K562 (cell line): ENCODE data around the gene AP3M1. TPM values are rescaled to one million over a fixed set of nuclear protein-coding genes. Genes with fewer than 3 reads are reported as not detected.

Experiments used
- ATAC-seq: fragments of 200-7000 bp; cut with Tn5 transposase; 3 replicates; pipeline ENCODE4 v1.9.1; 2020; ENCODE audit warnings: moderate library complexity
- BruUV-seq: library from RNA; stranded (reverse); fragments of 400-500 nt; replicated peaks from 2 replicates; lab custom pipeline; 2021; lab: Mats Ljungman, UMichigan
- CTCF ChIA-PET: fragments of 300-600 bp; formaldehyde crosslinking; extraction: SDS; loops from one replicate; lab custom pipeline; 2021; ENCODE audit warnings: low intra/inter-chr PET ratio; lab: Yijun Ruan, JAX
- POLR2A ChIA-PET: fragments of 300-600, 350-650 bp; sonication (Branson Sonifier 250); formaldehyde crosslinking; extraction: SDS; loops from one replicate; lab custom pipeline; 2021; ENCODE audit warnings: antibody characterized with exemption, inconsistent platforms; lab: Yijun Ruan, JAX
- DNase-seq, 4 experiments: peaks; one replicate each; pipeline versions ENCODE4 v3.0.0 to v3.0.0-alpha.2; 2011 to 2018; ENCODE audit warnings: low spot score in 3 of 4, mixed read lengths in 3 of 4; ENCODE audit errors: extremely low read depth in 1 of 4
- FAIRE-seq: peaks from 2 replicates; lab custom pipeline; 2011; peaks lifted over from hg19 to GRCh38; lab: Jason Lieb, UNC
- H2AFZ ChIP-seq: 2 replicates; pipeline ENCODE4 v1.6.0; 2011; ENCODE audit warnings: low read depth, low read length, control low read depth, inconsistent platforms
- H3K27ac ChIP-seq: fragments of 200-600 bp; 3 replicates; pipeline ENCODE4 v1.8.0; 2011; ENCODE audit warnings: low read depth, mild to moderate bottlenecking, control low read depth, inconsistent platforms, low read length, moderate library complexity, mixed read lengths; ENCODE audit errors: extremely low read depth
- H3K27me3 ChIP-seq, 2 experiments: fragments of 300-600 bp in 1 of 2; 2 replicates in 1 of 2; 3 replicates in 1 of 2; pipeline versions ENCODE4 v1.6.0 to v1.8.0; 2011; ENCODE audit warnings: inconsistent platforms in 2 of 2, low read length in 2 of 2, mild to moderate bottlenecking in 1 of 2, mixed read lengths in 1 of 2, moderate library complexity in 1 of 2; ENCODE audit not compliant: control insufficient read depth in 2 of 2, insufficient read depth in 2 of 2
- H3K36me3 ChIP-seq: fragments of 300-600 bp; 3 replicates; pipeline ENCODE4 v1.8.0; 2011; ENCODE audit warnings: mild to moderate bottlenecking, low read length, inconsistent platforms; ENCODE audit not compliant: control insufficient read depth, insufficient read depth
- H3K4me1 ChIP-seq, 2 experiments: fragments of 200-600 bp in 1 of 2; replicated peaks in 1 of 2; 2 replicates in 1 of 2; 3 replicates in 1 of 2; pipeline versions ENCODE4 v1.5.1 to v1.8.0; 2011; ENCODE audit warnings: inconsistent platforms in 2 of 2, low read length in 2 of 2, mild to moderate bottlenecking in 1 of 2, mixed read lengths in 1 of 2, moderate library complexity in 1 of 2; ENCODE audit not compliant: control insufficient read depth in 2 of 2, insufficient read depth in 2 of 2
- H3K4me2 ChIP-seq: 2 replicates; pipeline ENCODE4 v1.6.1; 2011; ENCODE audit warnings: low read length, control low read depth, inconsistent platforms, mixed read lengths; ENCODE audit not compliant: insufficient read depth
- H3K4me3 ChIP-seq: fragments of 200-600 bp; sonication (generic), shearing (Covaris generic); 2 replicates; pipeline ENCODE4 v1.5.1; 2016; ENCODE audit warnings: control low read depth, inconsistent platforms
- H3K79me2 ChIP-seq: fragments of 200-600 bp; 3 replicates; pipeline ENCODE4 v1.8.0; 2011; ENCODE audit warnings: low read length, inconsistent platforms; ENCODE audit not compliant: control insufficient read depth, insufficient read depth
- H3K9ac ChIP-seq, 2 experiments: 2 replicates each; pipeline versions ENCODE4 v1.6.0 to v1.6.1; 2011; ENCODE audit warnings: low read depth in 2 of 2, low read length in 2 of 2, control low read depth in 1 of 2, inconsistent platforms in 1 of 2, mild to moderate bottlenecking in 1 of 2, mixed read lengths in 1 of 2; ENCODE audit not compliant: insufficient read depth in 1 of 2
- H3K9me1 ChIP-seq: one replicate; pipeline ENCODE4 v1.6.0; 2011; ENCODE audit warnings: inconsistent platforms, mild to moderate bottlenecking, low read length, moderate library complexity; ENCODE audit not compliant: control insufficient read depth, insufficient read depth
- H3K9me3 ChIP-seq: replicated peaks from 2 replicates; pipeline ENCODE4 v1.5.1; 2011; ENCODE audit warnings: low read depth, low read length, inconsistent platforms; ENCODE audit not compliant: control insufficient read depth, insufficient read depth
- H4K20me1 ChIP-seq: replicated peaks from 2 replicates; pipeline ENCODE4 v1.6.1; 2011; ENCODE audit warnings: low read length, inconsistent platforms, mixed read lengths; ENCODE audit not compliant: control insufficient read depth, insufficient read depth
- CBX3 ChIP-seq, 2 experiments: IDR thresholded peaks; 1 replicate in 1 of 2; 2 replicates in 1 of 2; pipeline ENCODE4 v1.6.1; 2012; ENCODE audit warnings: inconsistent platforms in 2 of 2, low read length in 2 of 2, borderline replicate concordance in 1 of 2, control low read depth in 1 of 2
- DEAF1 ChIP-seq: fragments of 450-650 bp; formaldehyde crosslinking; IDR thresholded peaks from 2 replicates; pipeline ENCODE4 v1.4.0; 2020; ENCODE audit warnings: mild to moderate bottlenecking, moderate library complexity
- E2F1 ChIP-seq: sonication (generic); formaldehyde crosslinking; IDR thresholded peaks from 2 replicates; pipeline ENCODE4 v1.8.1; 2023; ENCODE audit warnings: mild to moderate bottlenecking, missing genetic modification reagents, moderate library complexity
- KAT2B ChIP-seq: IDR thresholded peaks from one replicate; pipeline ENCODE4 v1.6.1; 2012; ENCODE audit warnings: low read depth, mild to moderate bottlenecking, control low read depth, inconsistent platforms, low read length, moderate library complexity
- NFYB ChIP-seq: IDR thresholded peaks from 2 replicates; pipeline ENCODE4 v1.6.1; 2011; ENCODE audit warnings: mild to moderate bottlenecking, moderate library complexity; ENCODE audit not compliant: insufficient read length; ENCODE audit errors: extremely low read depth
- POLR2B ChIP-seq: fragments of 450-650 bp; IDR thresholded peaks from 2 replicates; pipeline ENCODE4 v1.6.1; 2018; ENCODE audit warnings: low read depth; ENCODE audit not compliant: partially characterized antibody
- RBFOX2 ChIP-seq: fragments of 200-400 bp; formaldehyde crosslinking; IDR thresholded peaks from 2 replicates; pipeline ENCODE4 v1.6.1; 2017; ENCODE audit warnings: low read depth, mild to moderate bottlenecking, low read length, moderate library complexity
- RFX5 ChIP-seq: IDR thresholded peaks from 2 replicates; pipeline ENCODE4 v1.6.1; 2011; ENCODE audit warnings: low read depth, mild to moderate bottlenecking, improper control_type of control experiment, low read length
- RUNX1 ChIP-seq: sonication (generic); IDR thresholded peaks from 2 replicates; pipeline ENCODE4 v1.6.1; 2016; ENCODE audit warnings: antibody characterized with exemption, low read depth
- SIRT6 ChIP-seq: IDR thresholded peaks from one replicate; pipeline ENCODE4 v1.6.1; 2012; ENCODE audit warnings: low read depth, mild to moderate bottlenecking, control low read depth, inconsistent platforms, low read length, moderate library complexity
- SMAD1 ChIP-seq: fragments of 150-350 bp; IDR thresholded peaks from 2 replicates; pipeline ENCODE4 v1.6.1; 2014; ENCODE audit warnings: low read length, low read depth; ENCODE audit not compliant: partially characterized antibody
- SUPT5H ChIP-seq: fragments of 450-650 bp; IDR thresholded peaks from 2 replicates; pipeline ENCODE4 v1.6.1; 2016
- ZNF586 ChIP-seq: fragments of 450-650 bp; formaldehyde crosslinking; conservative IDR thresholded peaks from 2 replicates; pipeline ENCODE4 v1.4.0; 2020; ENCODE audit warnings: mild to moderate bottlenecking, moderate library complexity
- ZSCAN32 ChIP-seq: fragments of 450-650 bp; formaldehyde crosslinking; IDR thresholded peaks from 2 replicates; pipeline ENCODE4 v1.4.0; 2020; ENCODE audit warnings: mild to moderate bottlenecking, moderate library complexity
- WGBS: fragments of 100-300 bp; shearing (Covaris generic); methylation state at CpG from one replicate; pipeline ENCODE4 v1.1.6; 2016; ENCODE audit warnings: low coverage, mixed read lengths; ENCODE audit not compliant: insufficient coverage; ENCODE audit errors: missing lambda C conversion rate; 5-methylcytosine and 5-hydroxymethylcytosine counted together
- in situ Hi-C: fragments of 300-500 bp; cut with MboI; formaldehyde crosslinking; loops from 4 replicates; pipeline ENCODE4 v1.15.0; 2018; ENCODE audit warnings: inconsistent platforms, mixed read lengths
- intact Hi-C: fragments of 100-400 bp; cut with micrococcal nuclease; formaldehyde crosslinking; loops from 2 replicates; pipeline ENCODE4 v1.14.2; 2022
- polyA plus RNA-seq, 8 experiments: library from polyadenylated mRNA; depleted of rRNA in 4 of 8; stranded (reverse) in 5 of 8; unstranded in 3 of 8; fragments of >200 nt; fragmentation: Nextera tagmentation in 2 of 8; fragmentation: Illumina TruSeq in 1 of 8; extraction: Ambion mirVana in 2 of 8; extraction: Trizol in 1 of 8; gene quantifications; 2 replicates each; pipeline versions ENCODE4 v1.2.1 to v1.2.3, GENCODE V29; 2011 to 2014; ENCODE audit warnings: inconsistent platforms in 1 of 8, missing spikeins in 1 of 8
- total RNA-seq, 7 experiments: library from RNA; depleted of rRNA in 6 of 7; stranded (reverse); fragments of >200 nt in 6 of 7; fragmentation: Illumina TruSeq in 2 of 7; extraction: Trizol in 2 of 7; gene quantifications; 2 replicates each; pipeline versions ENCODE4 v1.2.1 to v1.2.3, GENCODE V29; 2011 to 2021; ENCODE audit warnings: low replicate concordance in 1 of 7

AP3M1 gene
- total and polyA plus RNA-seq, 9 of the 15 experiments (the other 6 are each of a cell fraction or from before 2014, with no cell fraction given) = 44.3 to 135 (median 67.6) TPM

GRCh38 chr10:74114041-74114448 lies 36.6 kb downstream of the AP3M1 start:
- TF ChIP-seq SMAD1 (no peak), RBFOX2 (no peak), POLR2B (peak; percentile 33), SUPT5H (peak; percentile 56; the same call in 1 of the 2 replicates), RFX5 (no peak)
- Histone ChIP-seq H3K27ac (no peak overlapping the region), H3K9me1 (no peaks in the 10 kb centered on the region), H3K36me3 (peaks cover 98% of the 10 kb centered on the region), H3K4me3 (no peak overlapping the region), H2AFZ (no peak overlapping the region), H3K9ac (no peak overlapping the region), H3K4me1 (peaks cover 0 to 2% of the 10 kb centered on the region in 2 experiments; a peak in 2 of 5 replicates), H3K79me2 (0 out of 3 replicates have a peak, but pooled peaks cover 3% of the 10 kb centered on the region), H3K4me2 (no peak overlapping the region), H4K20me1 (no peaks in the 10 kb centered on the region), H3K27me3 (no peaks in the 10 kb centered on the region), H3K9me3 (no peaks in the 10 kb centered on the region)
- no TSS peak for BruUV-seq
- POLR2A ChIA-PET = interaction anchor here (0.8 to 1.9 kb wide), 2 partner anchors 10 to 15 kb away, joined by 4 to 11 read pairs; no protein-coding TSS in a partner anchor
- 93% methylated on average over 10 of the region's 12 CpGs for WGBS
- ATAC-seq (no peak), FAIRE-seq (no peak), DNase-seq (no peak)
- in situ Hi-C loops (no loop called here), intact Hi-C loops (no loop called here)
- CTCF ChIA-PET = no interaction called here

GRCh38 chr10:74113546-74113945 lies 37.1 kb downstream of the AP3M1 start:
- no peaks in the 10 kb centered on the region for H3K9me1 ChIP-seq
- H3K9ac ChIP-seq = no peak overlapping the region
- FAIRE-seq = no peak
- no peak overlapping the region for H3K4me3 ChIP-seq
- ChIA-PET POLR2A (interaction anchor here (0.7 to 1.9 kb wide), 4 partner anchors 10 to 1121 kb away, joined by 3 to 11 read pairs (median 4); no protein-coding TSS in a partner anchor), CTCF (no interaction called here)
- intact Hi-C loops (no loop called here), in situ Hi-C loops (no loop called here)
- no peak overlapping the region for H3K27ac ChIP-seq
- H3K36me3 ChIP-seq = peaks cover 98% of the 10 kb centered on the region
- ATAC-seq = no peak
- no peaks in the 10 kb centered on the region for H3K4me1 ChIP-seq
- BruUV-seq = no TSS peak
- 56% methylated on average over 1 of the region's 1 CpG for WGBS
- DNase-seq = no peak
- no peak overlapping the region for H3K4me2 ChIP-seq
- no peaks in the 10 kb centered on the region for H3K9me3 ChIP-seq
- no peaks in the 10 kb centered on the region for H4K20me1 ChIP-seq
- H2AFZ ChIP-seq = no peak overlapping the region
- H3K79me2 ChIP-seq = 0 out of 3 replicates have a peak, but pooled peaks cover 3% of the 10 kb centered on the region
- no peaks in the 10 kb centered on the region for H3K27me3 ChIP-seq
- TF ChIP-seq E2F1 (CRISPR knock-in tag) (no peak), KAT2B (no peak), SIRT6 (no peak), RUNX1 (no peak), CBX3 (IDR thresholded peaks at IDR 0.05; ENCODE audit: borderline replicate concordance in 1 of 2, low read length in 2 of 2) (no peak), NFYB (no peak), ZSCAN32 (CRISPR knock-in tag) (no peak), ZNF586 (CRISPR knock-in tag) (no peak), DEAF1 (no peak)
